ENCODE results near the gene FSTL1. TPM values are rescaled to one million over a fixed set of nuclear protein-coding genes. Genes with fewer than 3 reads are reported as not detected.

The FSTL1 gene
- total and polyA plus RNA-seq, 2 of the 8 experiments (the other 6 are each of a cell fraction or from before 2014, with no cell fraction given), result 158 to 516 TPM

DNA sequence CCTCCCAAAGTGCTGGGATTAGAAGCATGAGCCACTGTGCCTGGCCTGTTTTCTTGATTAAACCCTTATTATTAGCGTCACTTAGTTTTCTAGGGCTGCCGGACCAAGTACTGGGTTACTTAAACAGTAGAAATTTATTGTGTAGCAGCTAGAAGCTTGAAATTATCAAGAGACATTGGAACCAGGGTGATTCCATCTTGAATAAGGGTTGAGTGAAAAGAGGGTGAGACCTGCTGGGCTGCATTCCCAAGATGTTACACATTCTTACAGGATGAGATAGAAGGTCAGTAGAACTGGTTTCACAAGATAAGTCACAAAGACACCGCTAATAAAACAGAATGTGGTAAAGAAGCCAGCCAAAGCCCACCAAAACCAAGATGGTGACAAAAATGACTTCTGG is 18.6 kb upstream of the FSTL1 start (continued):
- TF ChIP-seq, protein P1, sequence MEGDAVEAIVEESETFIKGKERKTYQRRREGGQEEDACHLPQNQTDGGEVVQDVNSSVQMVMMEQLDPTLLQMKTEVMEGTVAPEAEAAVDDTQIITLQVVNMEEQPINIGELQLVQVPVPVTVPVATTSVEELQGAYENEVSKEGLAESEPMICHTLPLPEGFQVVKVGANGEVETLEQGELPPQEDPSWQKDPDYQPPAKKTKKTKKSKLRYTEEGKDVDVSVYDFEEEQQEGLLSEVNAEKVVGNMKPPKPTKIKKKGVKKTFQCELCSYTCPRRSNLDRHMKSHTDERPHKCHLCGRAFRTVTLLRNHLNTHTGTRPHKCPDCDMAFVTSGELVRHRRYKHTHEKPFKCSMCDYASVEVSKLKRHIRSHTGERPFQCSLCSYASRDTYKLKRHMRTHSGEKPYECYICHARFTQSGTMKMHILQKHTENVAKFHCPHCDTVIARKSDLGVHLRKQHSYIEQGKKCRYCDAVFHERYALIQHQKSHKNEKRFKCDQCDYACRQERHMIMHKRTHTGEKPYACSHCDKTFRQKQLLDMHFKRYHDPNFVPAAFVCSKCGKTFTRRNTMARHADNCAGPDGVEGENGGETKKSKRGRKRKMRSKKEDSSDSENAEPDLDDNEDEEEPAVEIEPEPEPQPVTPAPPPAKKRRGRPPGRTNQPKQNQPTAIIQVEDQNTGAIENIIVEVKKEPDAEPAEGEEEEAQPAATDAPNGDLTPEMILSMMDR (IDR thresholded peaks at IDR 0.05; ENCODE audit: control extremely low read depth in 1 of 3, insufficient read depth in 1 of 3, low read depth in 1 of 3, low read length in 3 of 3), result no peak
- TF ChIP-seq PHF8 (conservative IDR thresholded peaks at IDR 0.05; ENCODE audit: low read depth, low read length) (no peak), TBP (IDR thresholded peaks at IDR 0.05; ENCODE audit: low read depth, low read length) (0 out of 2 replicates have a peak, but pooled peaks have one; percentile 6), JUND (IDR thresholded peaks at IDR 0.05; ENCODE audit: low read length) (peak; percentile 92), YY1 (IDR thresholded peaks at IDR 0.05; ENCODE audit: low read depth, low read length) (0 out of 2 replicates have a peak, but pooled peaks have one; percentile 50), SIN3A (conservative IDR thresholded peaks at IDR 0.05 in 1 of 2, IDR thresholded peaks at IDR 0.05 in 1 of 2; ENCODE audit: low read depth in 1 of 2, low read length in 2 of 2) (no peak), SUZ12 (IDR thresholded peaks at IDR 0.05; ENCODE audit: low read length) (no peak), BCL11A (IDR thresholded peaks at IDR 0.05; ENCODE audit: low read depth in 2 of 2, low read length in 2 of 2) (no peak), EP300 (IDR thresholded peaks at IDR 0.05; ENCODE audit: borderline replicate concordance in 1 of 2, low read depth in 2 of 2, low read length in 2 of 2) (peak in 1 of 2 experiments; percentile 87; a peak in 1 of 3 replicates), RBBP5 (IDR thresholded peaks at IDR 0.05; ENCODE audit: borderline replicate concordance, low read depth, low read length) (peak; percentile 82; the same call in 1 of the 2 replicates), CHD2 (IDR thresholded peaks at IDR 0.05; ENCODE audit: low read length) (0 out of 2 replicates have a peak, but pooled peaks have one; percentile 46), SRF (IDR thresholded peaks at IDR 0.05; ENCODE audit: low read depth, low read length) (no peak), KDM4A (IDR thresholded peaks at IDR 0.05; ENCODE audit: low read depth, low read length, severe bottlenecking) (no peak), RAD21 (IDR thresholded peaks at IDR 0.05 in 1 of 2, conservative IDR thresholded peaks at IDR 0.05 in 1 of 2; ENCODE audit: low read depth in 2 of 2, low read length in 2 of 2) (no peak), TAF7 (optimal IDR thresholded peaks at IDR 0.05; ENCODE audit: borderline replicate concordance, low read depth, low read length) (no peak), NRF1 (IDR thresholded peaks at IDR 0.05; ENCODE audit: low read depth, low read length) (no peak), EGR1 (IDR thresholded peaks at IDR 0.05; ENCODE audit: borderline replicate concordance, low read depth, low read length) (no peak), BACH1 (IDR thresholded peaks at IDR 0.05; ENCODE audit: low read length) (no peak), TAF1 (IDR thresholded peaks at IDR 0.05; ENCODE audit: low read depth, low read length) (no peak)
